ENCODE data around the gene RALGAPB. TPM values are rescaled to one million over a fixed set of nuclear protein-coding genes. Genes with fewer than 3 reads are reported as not detected.

The RALGAPB gene
- polyA plus RNA-seq, 1 of the 3 experiments (the other 2 are of a cell fraction): 10.8 TPM

GRCh38 chr20:38624084-38624483, 151.4 kb downstream of the RALGAPB start:
- no peak overlapping the region for H3K9ac ChIP-seq
- no peaks in the 10 kb centered on the region for H3K4me1 ChIP-seq (ENCODE audit: control insufficient read depth in 1 of 2, insufficient read depth in 2 of 2, low read depth in 1 of 2, low read length in 1 of 2)
- no peak overlapping the region for H3K4me3 ChIP-seq (ENCODE audit: low read depth in 2 of 2, low read length in 1 of 2)
- no peaks in the 10 kb centered on the region for H3F3A ChIP-seq (replicated peaks; ENCODE audit: insufficient read depth)
- H3K36me3 ChIP-seq (replicated peaks in 1 of 2; ENCODE audit: control insufficient read depth in 1 of 2, insufficient read depth in 2 of 2, low read length in 1 of 2): no peaks in the 10 kb centered on the region
- no peak overlapping the region for H3K4me2 ChIP-seq
- WGBS (ENCODE audit: low lambda C conversion rate): 63% methylated on average over 2 of the region's 2 CpGs
- no peak for DNase-seq
- H3K27ac ChIP-seq (ENCODE audit: low read depth in 2 of 2, low read length in 1 of 2): no peak overlapping the region
- POLR2A ChIA-PET: no interaction called here
- TF ChIP-seq ELF1 (IDR thresholded peaks at IDR 0.05) (no peak), TEAD4 (IDR thresholded peaks at IDR 0.05; ENCODE audit: borderline replicate concordance, insufficient read depth) (no peak), GATA2 (CRISPR knock-in tag; IDR thresholded peaks at IDR 0.05) (no peak), CHD2 (IDR thresholded peaks at IDR 0.05; ENCODE audit: low read length, partially characterized antibody) (no peak)
- H3K79me2 ChIP-seq (ENCODE audit: insufficient read depth): no peaks in the 10 kb centered on the region
- CTCF ChIA-PET: interaction anchor here (0.7 to 1.8 kb wide), 2 partner anchors 9 to 21 kb away, joined by 3 to 8 read pairs; no protein-coding TSS in a partner anchor
- H3K9me2 ChIP-seq: no peaks in the 10 kb centered on the region
- H4K20me1 ChIP-seq (ENCODE audit: insufficient read depth): no peaks in the 10 kb centered on the region
- H3K9me3 ChIP-seq: no peaks in the 10 kb centered on the region
- no peak overlapping the region for H2AFZ ChIP-seq (ENCODE audit: low read depth)
- H3K27me3 ChIP-seq (ENCODE audit: insufficient read depth): no peaks in the 10 kb centered on the region

DNA sequence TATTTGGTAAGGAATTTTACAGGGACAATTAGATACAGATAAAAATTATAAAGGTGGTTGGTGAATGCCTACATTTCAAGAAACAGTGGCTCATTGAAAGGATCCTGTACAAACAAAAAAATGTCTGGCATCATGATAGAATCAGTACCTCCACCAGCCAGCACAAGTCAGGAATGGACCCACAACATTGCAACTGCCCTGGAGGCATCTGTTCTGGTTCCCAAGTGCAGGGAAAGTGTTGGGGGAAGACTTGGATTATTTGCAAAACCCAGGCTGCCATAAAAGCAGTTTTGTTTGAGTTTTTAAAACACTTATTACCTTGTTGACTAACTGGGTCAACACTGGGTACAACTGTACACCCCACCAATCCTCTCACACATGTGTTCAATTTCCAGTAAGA, 153.3 kb downstream of the RALGAPB start:
- Histone ChIP-seq H3K27me3 (ENCODE audit: insufficient read depth) (no peaks in the 10 kb centered on the region), H3K9ac (no peak overlapping the region), H3K4me1 (ENCODE audit: control insufficient read depth in 1 of 2, insufficient read depth in 2 of 2, low read depth in 1 of 2, low read length in 1 of 2) (no peaks in the 10 kb centered on the region), H2AFZ (ENCODE audit: low read depth) (no peak overlapping the region), H4K20me1 (ENCODE audit: insufficient read depth) (no peaks in the 10 kb centered on the region), H3K4me2 (no peak overlapping the region), H3F3A (replicated peaks; ENCODE audit: insufficient read depth) (no peaks in the 10 kb centered on the region), H3K79me2 (ENCODE audit: insufficient read depth) (no peaks in the 10 kb centered on the region), H3K4me3 (ENCODE audit: low read depth in 2 of 2, low read length in 1 of 2) (no peak overlapping the region), H3K36me3 (replicated peaks in 1 of 2; ENCODE audit: control insufficient read depth in 1 of 2, insufficient read depth in 2 of 2, low read length in 1 of 2) (no peaks in the 10 kb centered on the region), H3K9me3 (no peaks in the 10 kb centered on the region), H3K9me2 (no peaks in the 10 kb centered on the region), H3K27ac (ENCODE audit: low read depth in 2 of 2, low read length in 1 of 2) (no peak overlapping the region)
- CTCF ChIA-PET: interaction anchor here (0.7 to 1.6 kb wide), 3 partner anchors 8 to 125 kb away, joined by 3 to 5 read pairs (median 3); no protein-coding TSS in a partner anchor
- no peak for DNase-seq
- TF ChIP-seq PBX3 (IDR thresholded peaks at IDR 0.05) (no peak), USF1 (IDR thresholded peaks at IDR 0.05; ENCODE audit: borderline replicate concordance, low read depth) (no peak), SMC3 (IDR thresholded peaks at IDR 0.05; ENCODE audit: low read depth, low read length) (no peak), FOXJ3 (CRISPR knock-in tag; IDR thresholded peaks at IDR 0.05) (no peak)
- POLR2A ChIA-PET: no interaction called here

- CTCF ChIA-PET: interaction anchor here (1.6 kb wide), 1 partner anchor 124 kb away, joined by 5 read pairs; no protein-coding TSS in a partner anchor
- Histone ChIP-seq H4K20me1 (ENCODE audit: insufficient read depth) (no peaks in the 10 kb centered on the region), H3K9me2 (no peaks in the 10 kb centered on the region), H3F3A (replicated peaks; ENCODE audit: insufficient read depth) (no peaks in the 10 kb centered on the region), H3K36me3 (replicated peaks in 1 of 2; ENCODE audit: control insufficient read depth in 1 of 2, insufficient read depth in 2 of 2, low read length in 1 of 2) (no peaks in the 10 kb centered on the region), H2AFZ (ENCODE audit: low read depth) (no peak overlapping the region), H3K9me3 (no peaks in the 10 kb centered on the region), H3K9ac (no peak overlapping the region), H3K79me2 (ENCODE audit: insufficient read depth) (no peaks in the 10 kb centered on the region), H3K27me3 (ENCODE audit: insufficient read depth) (no peaks in the 10 kb centered on the region), H3K4me2 (no peak overlapping the region), H3K4me1 (ENCODE audit: control insufficient read depth in 1 of 2, insufficient read depth in 2 of 2, low read depth in 1 of 2, low read length in 1 of 2) (no peaks in the 10 kb centered on the region), H3K27ac (ENCODE audit: low read depth in 2 of 2, low read length in 1 of 2) (no peak overlapping the region), H3K4me3 (ENCODE audit: low read depth in 2 of 2, low read length in 1 of 2) (no peak overlapping the region)
- no peak for DNase-seq
- WGBS (ENCODE audit: low lambda C conversion rate): 50% methylated on average over 3 of the region's 10 CpGs
- POLR2A ChIA-PET: no interaction called here
- no peak for TF ChIP-seq USF1 (IDR thresholded peaks at IDR 0.05; ENCODE audit: borderline replicate concordance, low read depth)
These were observed 154.4 kb downstream of the RALGAPB start for GRCh38 chr20:38626921-38627659.

Small RNA genes within 50 kb of the gene (small RNA-seq; reads per million reads assigned to genes)
- gene MIR548O2: 0 reads per million in 7 experiments
- gene RF00056: 0 to 0.11 (median 0) reads per million in 7 experiments
- gene SNORA60: 0 to 13.2 (median 0.26) reads per million in 7 experiments
- gene SNORA71A: 8.9 to 2,431 (median 76.8) reads per million in 7 experiments
- gene SNORA71B: 75.7 to 4,097 (median 276) reads per million in 7 experiments
- gene SNORA71C: 0 to 22.1 (median 1.4) reads per million in 7 experiments
- gene SNORA71D: 156 to 57,604 (median 1,372) reads per million in 7 experiments
- gene SNORA71E: 0 reads per million in 7 experiments

Other genes with a start within 250 kb of the RALGAPB start
- 0.44 and 0.54 TPM in 2 replicates for gene KIAA1755, start 212.1 kb upstream of the RALGAPB start, polyA plus RNA-seq (2012; rRNA removed)
- not detected in 2 replicates for gene BPI, start 168.7 kb upstream of the RALGAPB start, polyA plus RNA-seq (2012; rRNA removed)
- gene LBP, start 126.4 kb upstream of the RALGAPB start, polyA plus RNA-seq (2012; rRNA removed): 0.03 and 0.05 TPM in 2 replicates
- 34.9 and 40.3 TPM in 2 replicates for gene SNHG17, start 37.5 kb upstream of the RALGAPB start, polyA plus RNA-seq (2012; rRNA removed)
- gene ADIG, start 108.4 kb downstream of the RALGAPB start, polyA plus RNA-seq (2012; rRNA removed): not detected in 2 replicates
- gene ARHGAP40, start 129.0 kb downstream of the RALGAPB start, polyA plus RNA-seq (2012; rRNA removed): 0.02 TPM in 1 of 2 replicates, not detected in the other

All from SK-N-SH (cell line).